Caco-2 (cell line): ENCODE data around the gene GABRG3. TPM values are rescaled to one million over a fixed set of nuclear protein-coding genes. Genes with fewer than 3 reads are reported as not detected.

Experiments used
- BruUV-seq: library from RNA; stranded (reverse); fragments of 400-500 nt; replicated peaks from 2 replicates; lab custom pipeline; 2021; lab: Mats Ljungman, UMichigan
- CTCF ChIA-PET: fragments of 300-600 bp; sonication (Branson Sonifier 250); formaldehyde crosslinking; loops from one replicate; lab custom pipeline; 2022; ENCODE audit warnings: antibody characterized with exemption; lab: Charles Lee
- POLR2A ChIA-PET: fragments of 300-600 bp; sonication (Branson Sonifier 250); formaldehyde crosslinking; loops from one replicate; lab custom pipeline; 2022; ENCODE audit warnings: antibody characterized with exemption; lab: Charles Lee
- DNase-seq, 2 experiments: peaks; one replicate each; pipeline versions ENCODE4 v3.0.0 to v3.0.0-alpha.2; 2020 to 2022
- H3K27me3 ChIP-seq: replicated peaks from 2 replicates; pipeline ENCODE4 v1.6.0; 2011; ENCODE audit warnings: low read length; ENCODE audit not compliant: control insufficient read depth, insufficient read depth
- H3K36me3 ChIP-seq: 2 replicates; pipeline ENCODE4 v1.5.1; 2011; ENCODE audit warnings: low read length; ENCODE audit not compliant: control insufficient read depth, insufficient read depth
- H3K4me1 ChIP-seq: fragments of 250-450 bp; sonication (Bioruptor Pico); 2 replicates; pipeline ENCODE4 v1.5.1; 2020; ENCODE audit warnings: mild to moderate bottlenecking
- H3K4me3 ChIP-seq: 2 replicates; pipeline ENCODE4 v1.5.1; 2011; ENCODE audit warnings: low read depth, mild to moderate bottlenecking, control low read depth, low read length
- H3K9me3 ChIP-seq: fragments of 250-450 bp; sonication (Bioruptor Pico); 2 replicates; pipeline ENCODE4 v1.5.1; 2020; ENCODE audit warnings: mild to moderate bottlenecking, moderate library complexity
- H3K27ac Mint-ChIP-seq: one replicate; pipeline ENCODE4 v1.8.0; 2022; ENCODE audit warnings: mixed read lengths; ENCODE audit not compliant: unreplicated experiment
- H3K27me3 Mint-ChIP-seq: one replicate; pipeline ENCODE4 v1.8.0; 2022; ENCODE audit warnings: mixed read lengths; ENCODE audit not compliant: insufficient read depth, unreplicated experiment
- H3K36me3 Mint-ChIP-seq: one replicate; pipeline ENCODE4 v1.8.0; 2022; ENCODE audit warnings: mild to moderate bottlenecking, mixed read lengths; ENCODE audit not compliant: insufficient read depth, unreplicated experiment
- H3K4me1 Mint-ChIP-seq: one replicate; pipeline ENCODE4 v1.8.0; 2022; ENCODE audit warnings: low read depth, mixed read lengths; ENCODE audit not compliant: unreplicated experiment
- H3K4me3 Mint-ChIP-seq: one replicate; pipeline ENCODE4 v1.8.0; 2022; ENCODE audit warnings: mild to moderate bottlenecking, moderate library complexity, mixed read lengths; ENCODE audit not compliant: unreplicated experiment
- H3K9me3 Mint-ChIP-seq: one replicate; pipeline ENCODE4 v1.8.0; 2022; ENCODE audit warnings: mixed read lengths; ENCODE audit not compliant: unreplicated experiment
- intact Hi-C: fragments of 100-400 bp; cut with micrococcal nuclease; formaldehyde crosslinking; loops from one replicate; pipeline ENCODE4 v1.10.0; 2022; ENCODE audit not compliant: unreplicated experiment
- total RNA-seq: library from RNA; stranded (reverse); gene quantifications from 2 replicates; pipeline ENCODE4 v1.2.3, GENCODE V29; 2022
- TF ChIP-seq, protein P1 (sequence below), 2 experiments: fragments of 200-600 bp in 1 of 2; IDR thresholded peaks; 1 replicate in 1 of 2; 2 replicates in 1 of 2; pipeline versions ENCODE4 v1.5.1 to v1.8.0; 2011 to 2022; ENCODE audit warnings: antibody characterized with exemption in 1 of 2, control low read depth in 1 of 2, inconsistent platforms in 1 of 2, low read depth in 1 of 2, low read length in 1 of 2, mild to moderate bottlenecking in 1 of 2, moderate library complexity in 1 of 2; ENCODE audit not compliant: insufficient read depth in 1 of 2, severe bottlenecking in 1 of 2, unreplicated experiment in 1 of 2

Gene GABRG3
- total RNA-seq, 1 experiment from 2014 or later, result not detected

DNA sequence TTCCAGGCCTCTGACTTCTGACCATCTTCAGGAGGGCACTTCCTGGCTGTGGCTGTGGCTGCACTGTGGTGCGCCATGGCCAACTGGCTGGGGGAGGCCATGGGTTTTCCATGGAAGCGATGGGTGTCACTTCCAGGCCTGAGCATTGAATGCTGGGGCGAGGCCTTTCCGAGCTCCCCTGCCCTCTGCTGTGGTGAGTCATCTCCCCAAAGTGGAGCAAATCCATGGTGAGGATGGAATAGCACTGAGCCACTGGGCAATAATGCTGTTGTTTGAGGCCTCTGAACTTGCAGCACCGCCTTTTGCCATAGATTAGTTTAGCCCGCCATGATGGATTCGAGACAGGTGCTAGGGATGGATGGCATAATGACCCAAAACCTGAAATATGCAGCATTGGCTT is 155.5 kb downstream of the GABRG3 start:
- Mint-ChIP-seq H3K27ac (no peak overlapping the region), H3K4me3 (no peak overlapping the region), H3K4me1 (no peaks in the 10 kb centered on the region), H3K9me3 (no peaks in the 10 kb centered on the region), H3K27me3 (no peaks in the 10 kb centered on the region), H3K36me3 (no peaks in the 10 kb centered on the region)
- no peaks in the 10 kb centered on the region for H3K27me3 ChIP-seq
- no peaks in the 10 kb centered on the region for H3K36me3 ChIP-seq
- H3K9me3 ChIP-seq, result no peaks in the 10 kb centered on the region
- no peak for DNase-seq
- no peak overlapping the region for H3K4me3 ChIP-seq
- intact Hi-C loops, result no loop called here
- TF ChIP-seq, protein P1, sequence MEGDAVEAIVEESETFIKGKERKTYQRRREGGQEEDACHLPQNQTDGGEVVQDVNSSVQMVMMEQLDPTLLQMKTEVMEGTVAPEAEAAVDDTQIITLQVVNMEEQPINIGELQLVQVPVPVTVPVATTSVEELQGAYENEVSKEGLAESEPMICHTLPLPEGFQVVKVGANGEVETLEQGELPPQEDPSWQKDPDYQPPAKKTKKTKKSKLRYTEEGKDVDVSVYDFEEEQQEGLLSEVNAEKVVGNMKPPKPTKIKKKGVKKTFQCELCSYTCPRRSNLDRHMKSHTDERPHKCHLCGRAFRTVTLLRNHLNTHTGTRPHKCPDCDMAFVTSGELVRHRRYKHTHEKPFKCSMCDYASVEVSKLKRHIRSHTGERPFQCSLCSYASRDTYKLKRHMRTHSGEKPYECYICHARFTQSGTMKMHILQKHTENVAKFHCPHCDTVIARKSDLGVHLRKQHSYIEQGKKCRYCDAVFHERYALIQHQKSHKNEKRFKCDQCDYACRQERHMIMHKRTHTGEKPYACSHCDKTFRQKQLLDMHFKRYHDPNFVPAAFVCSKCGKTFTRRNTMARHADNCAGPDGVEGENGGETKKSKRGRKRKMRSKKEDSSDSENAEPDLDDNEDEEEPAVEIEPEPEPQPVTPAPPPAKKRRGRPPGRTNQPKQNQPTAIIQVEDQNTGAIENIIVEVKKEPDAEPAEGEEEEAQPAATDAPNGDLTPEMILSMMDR (IDR thresholded peaks at IDR 0.05; ENCODE audit: insufficient read depth in 1 of 2, low read depth in 1 of 2, low read length in 1 of 2, severe bottlenecking in 1 of 2, unreplicated experiment in 1 of 2), result no peak
- BruUV-seq, result no TSS peak
- ChIA-PET CTCF (no interaction called here), POLR2A (no interaction called here)
- H3K4me1 ChIP-seq, result no peaks in the 10 kb centered on the region

GRCh38 chr15:27127815-27128570 is 157.0 kb downstream of the GABRG3 start:
- CTCF ChIA-PET, result no interaction called here
- Mint-ChIP-seq H3K27ac (no peak overlapping the region), H3K27me3 (peaks cover 5% of the 10 kb centered on the region), H3K4me1 (no peaks in the 10 kb centered on the region), H3K4me3 (no peak overlapping the region), H3K9me3 (no peaks in the 10 kb centered on the region), H3K36me3 (no peaks in the 10 kb centered on the region)
- POLR2A ChIA-PET, result no interaction called here
- H3K27me3 ChIP-seq, result no peaks in the 10 kb centered on the region
- H3K4me1 ChIP-seq, result no peaks in the 10 kb centered on the region
- TF ChIP-seq, protein P1 (IDR thresholded peaks at IDR 0.05; ENCODE audit: insufficient read depth in 1 of 2, low read depth in 1 of 2, low read length in 1 of 2, severe bottlenecking in 1 of 2, unreplicated experiment in 1 of 2), result no peak
- no peaks in the 10 kb centered on the region for H3K9me3 ChIP-seq
- H3K4me3 ChIP-seq, result no peak overlapping the region
- no peak for DNase-seq
- BruUV-seq, result no TSS peak
- no peaks in the 10 kb centered on the region for H3K36me3 ChIP-seq
- intact Hi-C loops, result no loop called here

GRCh38 chr15:27133249-27133648 is 162.3 kb downstream of the GABRG3 start:
- intact Hi-C loops, result no loop called here

More at GRCh38 chr15:27133249-27133648, 162.3 kb downstream of the GABRG3 start:
- Mint-ChIP-seq H3K27me3 (peaks cover 5% of the 10 kb centered on the region), H3K4me3 (no peak overlapping the region), H3K27ac (no peak overlapping the region), H3K4me1 (no peaks in the 10 kb centered on the region), H3K36me3 (no peaks in the 10 kb centered on the region), H3K9me3 (no peaks in the 10 kb centered on the region)
- no peak overlapping the region for H3K4me3 ChIP-seq
- no peaks in the 10 kb centered on the region for H3K4me1 ChIP-seq
- no peak for DNase-seq
- no peaks in the 10 kb centered on the region for H3K36me3 ChIP-seq
- ChIA-PET POLR2A (no interaction called here), CTCF (no interaction called here)
- no TSS peak for BruUV-seq
- no peaks in the 10 kb centered on the region for H3K27me3 ChIP-seq
- H3K9me3 ChIP-seq, result no peaks in the 10 kb centered on the region
- TF ChIP-seq, protein P1 (IDR thresholded peaks at IDR 0.05; ENCODE audit: insufficient read depth in 1 of 2, low read depth in 1 of 2, low read length in 1 of 2, severe bottlenecking in 1 of 2, unreplicated experiment in 1 of 2), result no peak
